Left lung (tissue), 10 donors: ENCODE data around the gene UHRF1. TPM values are rescaled to one million over a fixed set of nuclear protein-coding genes. Genes with fewer than 3 reads are reported as not detected.

Source experiments
- ATAC-seq: fragments of 200-7000 bp; cut with Tn5 transposase; one replicate; pipeline ENCODE4 v1.9.1; 2020; ENCODE audit warnings: moderate library complexity
- DNase-seq, 4 donors: peaks; one replicate each; pipeline ENCODE4 v3.0.0-alpha.2; 2013 to 2020
- H3K27ac ChIP-seq, 2 donors: fragments of 200-600 bp; sonication (generic) in 1 of 2; one replicate each; pipeline versions ENCODE4 v1.5.0 to v1.8.0; 2020 to 2021
- H3K27me3 ChIP-seq, 2 donors: fragments of 200-600 bp; sonication (generic) in 1 of 2; one replicate each; pipeline versions ENCODE4 v1.5.0 to v1.8.0; 2020 to 2021
- H3K36me3 ChIP-seq, 2 donors: fragments of 200-600 bp; sonication (generic) in 1 of 2; one replicate each; pipeline versions ENCODE4 v1.5.0 to v1.8.0; 2020 to 2021
- H3K4me1 ChIP-seq, 2 donors: fragments of 200-600 bp; one replicate each; pipeline ENCODE4 v1.8.0; 2021
- H3K4me3 ChIP-seq, 2 donors: fragments of 200-600 bp; sonication (generic) in 1 of 2; one replicate each; pipeline versions ENCODE4 v1.5.0 to v1.8.0; 2020 to 2021; ENCODE audit warnings: mild to moderate bottlenecking in 1 of 2
- H3K9me3 ChIP-seq, 2 donors: fragments of 200-600 bp; sonication (generic) in 1 of 2; one replicate each; pipeline versions ENCODE4 v1.5.0 to v1.8.0; 2020 to 2021
- intact Hi-C, 2 donors: fragments of 100-400 bp; cut with DNase I; formaldehyde crosslinking; loops; one replicate each; pipeline versions ENCODE4 v1.11.2 to v1.14.2; 2022
- microRNA-seq, 2 donors: library from miRNA; unstranded; fragments of <30 nt; microRNA quantifications; one replicate each; pipeline ENCODE4, GENCODE V29; 2019
- polyA plus RNA-seq, 6 donors: library from polyadenylated mRNA; unstranded; fragments of 120-200 nt; gene quantifications; one replicate each; pipeline ENCODE4 v1.2.1, GENCODE V29; 2013; ENCODE audit not compliant: insufficient read length in 6 of 6
- total RNA-seq, 2 donors: library from RNA; stranded (reverse); fragmentation: NEBNext Ultra II Directional; extraction: Animal tissue kit (Norgen Biotek cat#: 25700); gene quantifications; one replicate each; pipeline ENCODE4 v1.2.1, GENCODE V29; 2021
- TF ChIP-seq, protein P1 (sequence below), 2 donors: fragments of 200-600 bp; sonication (generic) in 1 of 2; IDR thresholded peaks; one replicate each; pipeline versions ENCODE4 v1.5.0 to v1.8.0; 2021; ENCODE audit warnings: antibody characterized with exemption in 2 of 2
- donor health status: DM: no; HTN: yes; CAD: no.
- donor health status: DM: no; HTN: no; CAD: no.

Gene UHRF1
- total and polyA plus RNA-seq, 8 donors, result 14.2 to 30.2 (median 21.7) TPM

DNA sequence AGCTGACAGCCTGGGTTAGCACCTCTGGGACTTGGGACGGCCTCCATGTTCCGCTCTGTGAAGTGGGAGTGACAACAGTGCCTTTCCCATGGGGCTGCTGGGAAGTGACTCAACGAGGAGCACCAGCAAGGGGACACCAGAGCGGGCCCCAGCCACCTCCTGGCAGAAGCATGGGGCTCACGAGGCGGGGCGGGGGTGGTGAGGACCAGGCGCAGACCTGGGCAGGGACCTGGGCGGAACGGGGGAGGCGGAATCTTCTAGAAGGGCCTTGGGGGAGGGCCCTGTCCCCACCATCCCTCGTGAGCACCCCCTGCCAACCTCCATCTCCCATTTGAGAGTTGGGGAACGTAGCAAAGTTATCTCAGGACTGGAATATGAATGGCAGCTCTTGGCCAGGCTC lies 97.5 kb downstream of the UHRF1 start:
- DNase-seq (peak in 1 of 4 donors; percentile 41), ATAC-seq (no peak)
- Histone ChIP-seq H3K9me3 (no peaks in the 10 kb centered on the region), H3K36me3 (peaks cover 0 to 3% of the 10 kb centered on the region in 2 donors), H3K27me3 (no peaks in the 10 kb centered on the region), H3K4me3 (no peak overlapping the region), H3K4me1 (peaks cover 0 to 8% of the 10 kb centered on the region in 2 donors), H3K27ac (no peak overlapping the region)
- TF ChIP-seq, protein P1, sequence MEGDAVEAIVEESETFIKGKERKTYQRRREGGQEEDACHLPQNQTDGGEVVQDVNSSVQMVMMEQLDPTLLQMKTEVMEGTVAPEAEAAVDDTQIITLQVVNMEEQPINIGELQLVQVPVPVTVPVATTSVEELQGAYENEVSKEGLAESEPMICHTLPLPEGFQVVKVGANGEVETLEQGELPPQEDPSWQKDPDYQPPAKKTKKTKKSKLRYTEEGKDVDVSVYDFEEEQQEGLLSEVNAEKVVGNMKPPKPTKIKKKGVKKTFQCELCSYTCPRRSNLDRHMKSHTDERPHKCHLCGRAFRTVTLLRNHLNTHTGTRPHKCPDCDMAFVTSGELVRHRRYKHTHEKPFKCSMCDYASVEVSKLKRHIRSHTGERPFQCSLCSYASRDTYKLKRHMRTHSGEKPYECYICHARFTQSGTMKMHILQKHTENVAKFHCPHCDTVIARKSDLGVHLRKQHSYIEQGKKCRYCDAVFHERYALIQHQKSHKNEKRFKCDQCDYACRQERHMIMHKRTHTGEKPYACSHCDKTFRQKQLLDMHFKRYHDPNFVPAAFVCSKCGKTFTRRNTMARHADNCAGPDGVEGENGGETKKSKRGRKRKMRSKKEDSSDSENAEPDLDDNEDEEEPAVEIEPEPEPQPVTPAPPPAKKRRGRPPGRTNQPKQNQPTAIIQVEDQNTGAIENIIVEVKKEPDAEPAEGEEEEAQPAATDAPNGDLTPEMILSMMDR (IDR thresholded peaks at IDR 0.05), result no peak
- intact Hi-C loops, result no loop called here

Small RNAs within 50 kb of the gene (microRNA-seq; reads per million reads assigned to microRNA genes)
- gene MIR4747, result 0 to 0.17 reads per million in 2 donors

Other genes starting within 250 kb of the UHRF1 start
- gene MYDGF, start 239.2 kb upstream of the UHRF1 start, total RNA-seq, result 100 to 1,000 TPM in 1 of 2 donors, 10 to 100 TPM in 1; 98.2 to 156 TPM
- gene MYDGF, start 239.2 kb upstream of the UHRF1 start, polyA plus RNA-seq, result 10 to 100 TPM; 70.0 to 88.3 (median 81.5) TPM
- 10 to 100 TPM; 79.7 to 95.5 TPM for gene DPP9, start 185.7 kb upstream of the UHRF1 start, total RNA-seq
- 10 to 100 TPM; 25.2 to 35.8 (median 27.4) TPM for gene DPP9, start 185.7 kb upstream of the UHRF1 start, polyA plus RNA-seq
- gene FEM1A, start 117.8 kb upstream of the UHRF1 start, total RNA-seq, result 10 to 100 TPM in 1 of 2 donors, 1 to 10 TPM in 1; 9.9 to 14.2 TPM
- gene FEM1A, start 117.8 kb upstream of the UHRF1 start, polyA plus RNA-seq, result 1 to 10 TPM; 1.7 to 2.3 (median 2.1) TPM
- gene TICAM1, start 77.8 kb upstream of the UHRF1 start, total RNA-seq, result 10 to 100 TPM; 14.6 TPM
- gene TICAM1, start 77.8 kb upstream of the UHRF1 start, polyA plus RNA-seq, result 1 to 10 TPM; 5.6 to 7.7 (median 6.8) TPM
- gene PLIN3, start 41.8 kb upstream of the UHRF1 start, total RNA-seq, result 10 to 100 TPM; 51.4 to 71.7 TPM
- 10 to 100 TPM; 37.9 to 50.2 (median 45.0) TPM for gene PLIN3, start 41.8 kb upstream of the UHRF1 start, polyA plus RNA-seq
- gene ARRDC5, start 6.6 kb upstream of the UHRF1 start, total RNA-seq, result under 1 TPM; 0.35 to 0.81 TPM
- under 1 TPM in 2 of 6 donors, not detected in 4; 0.08 to 0.09 TPM for gene ARRDC5, start 6.6 kb upstream of the UHRF1 start, polyA plus RNA-seq
- gene KDM4B, start 59.6 kb downstream of the UHRF1 start, total RNA-seq, result 10 to 100 TPM; 35.5 to 42.1 TPM
- 10 to 100 TPM; 24.6 to 37.1 (median 28.2) TPM for gene KDM4B, start 59.6 kb downstream of the UHRF1 start, polyA plus RNA-seq